GM12878 (cell line): ENCODE data around the gene CGREF1. TPM values are rescaled to one million over a fixed set of nuclear protein-coding genes. Genes with fewer than 3 reads are reported as not detected.

Experiments
- ATF7 ChIP-seq: fragments of 450-650 bp; IDR thresholded peaks from 2 replicates; pipeline ENCODE4 v1.6.1; 2016; ENCODE audit warnings: low read depth, mild to moderate bottlenecking
- CTCF ChIP-seq, 3 experiments: IDR thresholded peaks in 2 of 3; conservative IDR thresholded peaks in 1 of 3; 2 replicates each; pipeline ENCODE4 v1.5.1; 2011; ENCODE audit warnings: low read depth in 3 of 3, low read length in 3 of 3, mild to moderate bottlenecking in 3 of 3, control low read depth in 2 of 3, moderate library complexity in 2 of 3, inconsistent platforms in 1 of 3, mixed read lengths in 1 of 3; ENCODE audit not compliant: control insufficient read depth in 2 of 3, insufficient read depth in 1 of 3; ENCODE audit errors: extremely low read depth in 1 of 3
- CUX1 ChIP-seq: IDR thresholded peaks from 2 replicates; pipeline ENCODE4 v1.6.1; 2012; ENCODE audit warnings: improper control_type of control experiment, low read depth, low read length; ENCODE audit not compliant: insufficient replicate concordance
- E2F8 ChIP-seq: fragments of 450-650 bp; IDR thresholded peaks from 2 replicates; pipeline ENCODE4 v1.6.1; 2018; ENCODE audit warnings: mild to moderate bottlenecking, low read depth, moderate library complexity; ENCODE audit not compliant: partially characterized antibody
- EED ChIP-seq: sonication (generic); IDR thresholded peaks from 2 replicates; pipeline ENCODE4 v1.6.1; 2016; ENCODE audit warnings: antibody characterized with exemption, low read depth
- EZH2 ChIP-seq: IDR thresholded peaks from 2 replicates; pipeline ENCODE4 v1.6.1; 2012; ENCODE audit warnings: low read depth, mild to moderate bottlenecking, control low read depth, inconsistent platforms, low read length, borderline replicate concordance; ENCODE audit not compliant: control insufficient read depth
- IRF5 ChIP-seq: fragments of 450-650 bp; IDR thresholded peaks from 2 replicates; pipeline ENCODE4 v1.6.1; 2017; ENCODE audit warnings: borderline replicate concordance
- MEF2A ChIP-seq: IDR thresholded peaks from 2 replicates; pipeline ENCODE4 v1.6.1; 2011; ENCODE audit warnings: low read depth, mild to moderate bottlenecking, low read length, moderate library complexity; ENCODE audit not compliant: insufficient read depth
- RB1 ChIP-seq: fragments of 450-650 bp; formaldehyde crosslinking; IDR thresholded peaks from 2 replicates; pipeline ENCODE4 v1.6.1; 2017; ENCODE audit warnings: mild to moderate bottlenecking, borderline replicate concordance
- RELB ChIP-seq: fragments of 450-650 bp; IDR thresholded peaks from 2 replicates; pipeline ENCODE4 v1.6.1; 2017; ENCODE audit warnings: low read depth, mild to moderate bottlenecking, moderate library complexity
- SMARCA5 ChIP-seq: fragments of 450-650 bp; IDR thresholded peaks from 2 replicates; pipeline ENCODE4 v1.6.1; 2017; ENCODE audit warnings: mild to moderate bottlenecking
- SUZ12 ChIP-seq: fragments of 200-600 bp; sonication (generic); IDR thresholded peaks from one replicate; pipeline ENCODE4 v1.6.1; 2018; ENCODE audit warnings: antibody characterized with exemption, mild to moderate bottlenecking; ENCODE audit not compliant: unreplicated experiment
- polyA plus RNA-seq, 11 experiments: library from polyadenylated mRNA; depleted of rRNA in 4 of 11; unstranded in 6 of 11; stranded (reverse) in 5 of 11; fragments of >200 nt; fragmentation: Nextera tagmentation in 4 of 11; fragmentation: Illumina TruSeq in 1 of 11; extraction: Ambion mirVana in 4 of 11; extraction: Trizol in 1 of 11; gene quantifications; 1 replicate in 1 of 11; 2 replicates in 10 of 11; pipeline versions ENCODE4 v1.2.1 to v1.2.3, GENCODE V29; 2011 to 2016; ENCODE audit warnings: inconsistent platforms in 2 of 11, missing spikeins in 2 of 11, low read depth in 1 of 11
- total RNA-seq, 4 experiments: library from RNA; depleted of rRNA in 3 of 4; stranded (reverse); fragments of >200 nt in 3 of 4; fragmentation: Illumina TruSeq in 1 of 4; extraction: Trizol in 1 of 4; gene quantifications; 2 replicates each; pipeline versions ENCODE4 v1.2.1 to v1.2.3, GENCODE V29; 2013 to 2021

The CGREF1 gene
- total and polyA plus RNA-seq, 10 of the 15 experiments (the other 5 are each of a cell fraction or from before 2014, with no cell fraction given): 0.06 to 0.21 TPM; not detected in 8

GRCh38 chr2:27050996-27051901 is 67.7 kb downstream of the CGREF1 start, which contains the start of gene AGBL5 (continued):
- peak; percentile 74 for TF ChIP-seq E2F8
- 0 out of 2 replicates have a peak, but pooled peaks have one; percentile 58 for TF ChIP-seq MEF2A
- no peak for TF ChIP-seq IRF5
- TF ChIP-seq RELB: peak; percentile 77
- no peak for TF ChIP-seq CTCF (IDR thresholded peaks at IDR 0.05 in 2 of 3, conservative IDR thresholded peaks at IDR 0.05 in 1 of 3; ENCODE audit: control insufficient read depth in 2 of 3, extremely low read depth in 1 of 3, insufficient read depth in 1 of 3, low read depth in 3 of 3, low read length in 3 of 3)
- TF ChIP-seq SUZ12: no peak
- peak; percentile 96 for TF ChIP-seq RB1
- TF ChIP-seq SMARCA5: peak; percentile 92
- no peak for TF ChIP-seq EZH2
- TF ChIP-seq ATF7: no peak; the same call in 1 of the 2 replicates
- no peak for TF ChIP-seq CUX1
- no peak for TF ChIP-seq EED
